Neural cell (in vitro differentiated cells): ENCODE data around the gene LYG1. TPM values are rescaled to one million over a fixed set of nuclear protein-coding genes. Genes with fewer than 3 reads are reported as not detected.

ENCODE experiments used
- H2AFZ ChIP-seq: fragments of 200-600, 300-800 bp; sonication (generic), shearing (Covaris generic); 2 replicates; pipeline ENCODE4 v1.6.0; 2014; ENCODE audit warnings: low read depth, mild to moderate bottlenecking, antibody characterized with exemption, low read length, moderate library complexity
- H3F3A ChIP-seq: fragments of 200-600 bp; shearing (Covaris generic); 2 replicates; pipeline ENCODE4 v1.6.1; 2016; ENCODE audit warnings: mild to moderate bottlenecking, moderate library complexity, mixed read lengths, antibody characterized with exemption, low read length; ENCODE audit not compliant: insufficient read depth, poor library complexity, severe bottlenecking
- H3K27ac ChIP-seq: fragments of 200-600, 300-800 bp; sonication (generic), shearing (Covaris generic); 2 replicates; pipeline ENCODE4 v1.5.1; 2014; ENCODE audit warnings: mild to moderate bottlenecking, low read length, moderate library complexity
- H3K27me3 ChIP-seq: fragments of 300-800, 200-600 bp; sonication (generic), shearing (Covaris generic); 2 replicates; pipeline ENCODE4 v1.6.0; 2014; ENCODE audit warnings: mild to moderate bottlenecking, low read depth, low read length, moderate library complexity; ENCODE audit not compliant: insufficient read depth
- H3K36me3 ChIP-seq: fragments of 300-800, 200-600 bp; sonication (generic), shearing (Covaris generic); 2 replicates; pipeline ENCODE4 v1.5.1; 2014; ENCODE audit warnings: mild to moderate bottlenecking, antibody characterized with exemption, low read length, moderate library complexity; ENCODE audit not compliant: insufficient read depth
- H3K4me2 ChIP-seq: fragments of 300-800, 200-600 bp; sonication (generic), shearing (Covaris generic); 2 replicates; pipeline ENCODE4 v1.6.0; 2014; ENCODE audit warnings: mild to moderate bottlenecking, low read length
- H3K4me3 ChIP-seq: fragments of 300-800, 200-600 bp; sonication (generic), shearing (Covaris generic); 2 replicates; pipeline ENCODE4 v1.5.1; 2014; ENCODE audit warnings: mild to moderate bottlenecking, low read length, moderate library complexity
- H3K79me2 ChIP-seq: fragments of 200-600 bp; shearing (Covaris generic); replicated peaks from 2 replicates; pipeline ENCODE4 v1.6.0; 2014; ENCODE audit warnings: mild to moderate bottlenecking, low read length, moderate library complexity; ENCODE audit not compliant: insufficient read depth
- H3K9ac ChIP-seq: fragments of 300-800, 200-600 bp; sonication (generic), shearing (Covaris generic); 2 replicates; pipeline ENCODE4 v1.6.1; 2016; ENCODE audit warnings: mild to moderate bottlenecking, low read length, mixed read lengths
- H3K9me2 ChIP-seq: fragments of 200-600 bp; shearing (Covaris generic); 2 replicates; pipeline ENCODE4 v1.6.1; 2016; ENCODE audit warnings: mild to moderate bottlenecking, low read length, mixed read lengths; ENCODE audit not compliant: insufficient read depth
- H3K9me3 ChIP-seq: fragments of 200-600, 300-800 bp; sonication (generic), shearing (Covaris generic); 2 replicates; pipeline ENCODE4 v1.6.1; 2016; ENCODE audit warnings: mild to moderate bottlenecking, mixed run types, low read length, moderate library complexity, mixed read lengths
- H4K20me1 ChIP-seq: fragments of 200-600 bp; shearing (Covaris generic); 2 replicates; pipeline ENCODE4 v1.6.1; 2016; ENCODE audit warnings: mild to moderate bottlenecking, mixed run types; ENCODE audit not compliant: insufficient read depth
- EP300 ChIP-seq: fragments of 450-650 bp; conservative IDR thresholded peaks from 2 replicates; pipeline ENCODE4 v1.6.1; 2014; ENCODE audit warnings: antibody characterized with exemption, mild to moderate bottlenecking, moderate library complexity; ENCODE audit not compliant: poor library complexity, severe bottlenecking
- EZH2 ChIP-seq: fragments of 200-600, 300-800 bp; shearing (Covaris generic), sonication (generic); IDR thresholded peaks from 2 replicates; pipeline ENCODE4 v1.6.1; 2014; ENCODE audit warnings: antibody characterized with exemption, low read length, borderline replicate concordance, mild to moderate bottlenecking; ENCODE audit not compliant: insufficient read depth, poor library complexity, severe bottlenecking
- MXI1 ChIP-seq: fragments of 450-650 bp; conservative IDR thresholded peaks from 2 replicates; pipeline ENCODE4 v1.6.1; 2014; ENCODE audit warnings: antibody characterized with exemption, mild to moderate bottlenecking; ENCODE audit not compliant: poor library complexity, severe bottlenecking
- POLR2AphosphoS5 ChIP-seq: IDR thresholded peaks from 2 replicates; pipeline ENCODE4 v1.6.1; 2012
- RAD21 ChIP-seq: fragments of 450-650 bp; conservative IDR thresholded peaks from 2 replicates; pipeline ENCODE4 v1.6.1; 2014; ENCODE audit warnings: antibody characterized with exemption, mild to moderate bottlenecking, moderate library complexity
- REST ChIP-seq: IDR thresholded peaks from 2 replicates; pipeline ENCODE4 v1.6.1; 2012; ENCODE audit warnings: borderline replicate concordance
- SMC3 ChIP-seq: fragments of 450-650 bp; conservative IDR thresholded peaks from 2 replicates; pipeline ENCODE4 v1.6.1; 2014; ENCODE audit warnings: antibody characterized with exemption, mild to moderate bottlenecking, moderate library complexity; ENCODE audit not compliant: poor library complexity
- TAF1 ChIP-seq: IDR thresholded peaks from 2 replicates; pipeline ENCODE4 v1.6.1; 2012; ENCODE audit warnings: low read depth
- polyA plus RNA-seq: library from polyadenylated mRNA; depleted of rRNA; stranded (reverse); fragments of >200 nt; gene quantifications from 2 replicates; pipeline ENCODE4 v1.2.3, GENCODE V29; 2014
- TF ChIP-seq, protein P1 (sequence below): fragments of 450-650 bp; IDR thresholded peaks from 2 replicates; pipeline ENCODE4 v1.5.1; 2014; ENCODE audit warnings: antibody characterized with exemption, mild to moderate bottlenecking, moderate library complexity; ENCODE audit not compliant: poor library complexity, severe bottlenecking

LYG1 gene
- polyA plus RNA-seq, 1 donor from 2014 or later: 2.8 TPM

- Histone ChIP-seq H3K4me3 (no peak overlapping the region), H3K9me3 (no peaks in the 10 kb centered on the region), H3K9ac (no peak overlapping the region), H3K36me3 (no peaks in the 10 kb centered on the region), H4K20me1 (no peaks in the 10 kb centered on the region), H3K79me2 (no peaks in the 10 kb centered on the region), H2AFZ (no peak overlapping the region), H3K4me2 (no peak overlapping the region), H3K27me3 (no peaks in the 10 kb centered on the region), H3K9me2 (no peaks in the 10 kb centered on the region), H3K27ac (no peak overlapping the region), H3F3A (no peaks in the 10 kb centered on the region)
- TF ChIP-seq MXI1: no peak
- TF ChIP-seq POLR2AphosphoS5: no peak
- no peak for TF ChIP-seq EZH2
- no peak for TF ChIP-seq TAF1
- no peak for TF ChIP-seq EP300
- no peak for TF ChIP-seq RAD21
- no peak for TF ChIP-seq SMC3
- TF ChIP-seq REST: no peak
- TF ChIP-seq, protein P1, sequence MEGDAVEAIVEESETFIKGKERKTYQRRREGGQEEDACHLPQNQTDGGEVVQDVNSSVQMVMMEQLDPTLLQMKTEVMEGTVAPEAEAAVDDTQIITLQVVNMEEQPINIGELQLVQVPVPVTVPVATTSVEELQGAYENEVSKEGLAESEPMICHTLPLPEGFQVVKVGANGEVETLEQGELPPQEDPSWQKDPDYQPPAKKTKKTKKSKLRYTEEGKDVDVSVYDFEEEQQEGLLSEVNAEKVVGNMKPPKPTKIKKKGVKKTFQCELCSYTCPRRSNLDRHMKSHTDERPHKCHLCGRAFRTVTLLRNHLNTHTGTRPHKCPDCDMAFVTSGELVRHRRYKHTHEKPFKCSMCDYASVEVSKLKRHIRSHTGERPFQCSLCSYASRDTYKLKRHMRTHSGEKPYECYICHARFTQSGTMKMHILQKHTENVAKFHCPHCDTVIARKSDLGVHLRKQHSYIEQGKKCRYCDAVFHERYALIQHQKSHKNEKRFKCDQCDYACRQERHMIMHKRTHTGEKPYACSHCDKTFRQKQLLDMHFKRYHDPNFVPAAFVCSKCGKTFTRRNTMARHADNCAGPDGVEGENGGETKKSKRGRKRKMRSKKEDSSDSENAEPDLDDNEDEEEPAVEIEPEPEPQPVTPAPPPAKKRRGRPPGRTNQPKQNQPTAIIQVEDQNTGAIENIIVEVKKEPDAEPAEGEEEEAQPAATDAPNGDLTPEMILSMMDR: no peak
Observed at GRCh38 chr2:99249951-99250350, 51.0 kb downstream of the LYG1 start.

DNA sequence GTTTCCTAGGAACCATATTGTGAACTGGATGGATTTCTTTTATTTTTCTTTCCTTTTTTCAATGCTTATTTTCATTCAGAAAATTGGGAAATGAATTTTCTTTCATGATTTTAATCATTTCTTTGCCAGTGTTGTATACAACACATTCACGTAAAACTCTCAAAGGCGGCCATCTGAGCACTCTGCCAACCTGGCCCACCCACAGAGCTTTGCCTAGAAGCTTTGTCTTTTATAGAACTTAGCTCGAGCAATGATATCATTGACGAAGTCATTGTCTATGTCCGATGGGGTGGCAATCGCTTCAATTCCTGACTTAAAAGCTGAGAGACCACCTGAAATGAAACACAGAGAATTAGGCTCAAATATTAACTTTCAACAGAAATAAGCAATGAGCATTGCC is 58.8 kb downstream of the LYG1 start:
- Histone ChIP-seq H3K4me2 (no peak overlapping the region), H3K4me3 (no peak overlapping the region), H3K9me2 (no peaks in the 10 kb centered on the region), H3K27ac (no peak overlapping the region), H3K79me2 (no peaks in the 10 kb centered on the region), H3K9me3 (no peaks in the 10 kb centered on the region), H3K36me3 (no peaks in the 10 kb centered on the region), H3F3A (no peaks in the 10 kb centered on the region), H3K27me3 (no peaks in the 10 kb centered on the region), H4K20me1 (no peaks in the 10 kb centered on the region), H2AFZ (no peak overlapping the region), H3K9ac (no peak overlapping the region)
- TF ChIP-seq POLR2AphosphoS5 (no peak), EP300 (no peak), RAD21 (no peak), TAF1 (no peak), MXI1 (no peak), SMC3 (no peak), REST (no peak)
